Erythroblast (primary cell): ENCODE results near the gene GJA3.

Experiments used
- GATA1 ChIP-seq: IDR thresholded peaks from 2 replicates; pipeline ENCODE4 v1.6.1; 2011; ENCODE audit warnings: low read depth, mild to moderate bottlenecking, control low read depth, low read length, moderate library complexity
- POLR2A ChIP-seq: IDR thresholded peaks from 2 replicates; pipeline ENCODE4 v1.6.1; 2011; ENCODE audit warnings: mild to moderate bottlenecking, low read length

DNA sequence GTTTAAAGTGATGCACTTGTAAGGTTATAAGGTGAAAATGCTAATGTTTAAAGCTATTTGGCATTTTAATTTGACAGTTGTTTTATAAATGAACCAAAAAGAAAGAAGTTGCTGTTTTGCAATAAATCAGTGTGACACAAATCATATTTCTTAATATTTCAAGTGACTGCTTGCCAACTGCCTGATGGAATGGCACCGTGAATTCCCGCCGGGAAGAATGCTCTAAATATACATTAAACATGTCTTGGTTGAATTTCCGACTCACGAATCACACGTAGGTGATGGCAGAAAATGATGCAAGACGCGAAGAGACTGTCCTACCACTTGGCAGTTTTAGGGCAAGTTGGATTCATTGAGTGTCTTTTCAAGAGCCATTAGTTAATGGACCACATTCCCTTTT is 34.9 kb upstream of the GJA3 start:
- TF ChIP-seq POLR2A (no peak), GATA1 (no peak)
